SHP77 treated with DMSO at 0.1 percent for 48 hours (cell line): ENCODE data around the gene CYB561.

Source experiments
- DNase-seq: peaks from one replicate; lab custom pipeline; 2025; lab: John Stamatoyannopoulos, UW

CYB561 gene

DNA sequence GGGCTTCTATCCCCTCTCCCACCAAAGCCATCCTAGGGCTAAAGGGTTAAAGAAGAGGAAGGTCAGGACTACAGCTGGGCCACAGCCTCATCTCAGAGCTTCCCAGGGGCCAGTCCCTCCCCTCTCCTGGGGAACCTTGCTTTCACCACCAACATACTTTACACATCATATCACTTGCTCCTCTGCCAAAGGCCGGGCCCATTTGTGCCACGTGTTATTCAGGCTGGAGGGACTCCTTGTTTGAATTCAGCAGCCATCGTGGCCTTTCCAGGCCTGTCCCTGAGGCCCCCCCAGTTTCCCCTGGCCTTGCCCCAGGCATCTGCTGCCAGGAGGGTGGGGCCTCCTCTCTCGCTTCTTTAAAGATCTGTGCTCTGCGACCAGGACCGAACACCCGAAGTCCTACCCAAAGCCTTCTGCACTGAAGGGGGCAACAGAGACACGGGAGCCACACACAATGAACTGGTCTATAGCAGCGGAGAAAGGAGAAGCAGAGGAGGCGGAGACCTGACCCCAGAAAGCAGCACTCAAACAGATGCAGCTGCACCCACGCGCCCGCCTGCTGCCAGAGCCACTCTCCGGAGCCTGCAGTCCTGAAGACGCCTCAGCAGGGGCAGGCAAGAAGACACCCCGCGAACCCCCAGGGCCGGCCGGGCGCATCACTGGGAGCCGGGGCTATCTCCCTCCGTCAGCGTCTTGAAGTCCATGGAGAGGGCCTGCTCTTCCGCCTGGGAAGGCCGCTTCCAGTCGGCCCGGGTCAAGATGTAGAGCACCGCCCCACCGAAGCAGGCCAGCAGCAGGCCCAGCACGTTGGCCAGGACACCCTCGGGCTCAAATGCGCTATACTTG is 12.1 kb downstream of the CYB561 start:
- no peak for DNase-seq

DNA sequence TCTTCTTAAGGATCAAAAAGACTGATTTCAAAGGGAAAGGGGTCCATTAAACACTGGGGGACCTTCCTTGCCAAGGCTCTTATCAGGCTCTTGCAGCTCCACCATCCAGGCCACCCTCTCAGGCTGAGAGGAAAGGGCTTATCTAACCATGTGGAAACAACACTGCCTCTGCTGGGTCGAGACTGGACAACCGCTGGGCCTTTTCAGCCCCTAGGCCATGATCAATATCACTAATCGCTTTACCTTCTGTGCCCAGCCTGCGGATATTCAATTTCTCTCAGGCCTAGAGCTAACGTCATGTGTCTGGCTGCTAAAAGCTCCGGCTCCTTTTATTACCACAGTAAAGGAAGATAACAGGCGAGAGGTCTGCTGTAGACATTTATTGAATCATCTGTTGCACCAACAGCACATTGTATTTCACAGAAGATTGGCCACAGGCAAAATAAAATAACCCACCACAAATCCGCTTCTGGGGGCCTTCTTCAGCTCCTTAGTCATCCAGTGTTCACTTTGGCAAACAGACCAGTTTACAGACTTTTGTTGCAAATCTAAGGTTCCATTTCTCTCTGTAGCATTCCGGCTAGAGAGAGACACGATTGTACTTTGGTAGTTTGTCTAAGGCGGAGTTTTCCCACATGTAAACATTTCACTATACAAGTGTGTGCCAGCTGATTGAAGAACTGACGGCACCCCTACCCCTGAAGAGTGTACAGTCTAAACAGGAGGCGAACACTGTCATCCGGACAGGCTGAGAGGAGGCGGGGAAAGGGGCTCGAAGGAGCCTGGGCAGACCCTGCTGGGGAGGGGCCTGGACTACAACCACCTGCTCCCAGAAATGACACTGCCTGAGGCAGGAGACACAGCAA is 13.9 kb downstream of the CYB561 start:
- no peak for DNase-seq

DNA sequence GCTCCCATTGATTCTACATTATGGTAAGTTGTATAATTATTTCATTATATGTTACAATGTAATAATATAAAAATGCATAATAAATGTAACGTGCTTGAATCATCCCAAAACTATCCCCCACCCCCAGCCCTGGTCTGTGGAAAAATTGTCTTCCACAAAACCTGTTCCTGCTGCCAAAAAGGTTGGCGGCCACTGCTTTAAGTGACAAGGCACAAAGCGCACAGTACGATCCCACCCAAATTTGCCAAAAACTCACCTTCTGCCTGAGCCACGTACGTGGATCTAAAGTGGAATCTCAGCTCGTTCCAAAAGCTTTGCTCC is 14.5 kb downstream of the CYB561 start:
- DNase-seq, result no peak

DNA sequence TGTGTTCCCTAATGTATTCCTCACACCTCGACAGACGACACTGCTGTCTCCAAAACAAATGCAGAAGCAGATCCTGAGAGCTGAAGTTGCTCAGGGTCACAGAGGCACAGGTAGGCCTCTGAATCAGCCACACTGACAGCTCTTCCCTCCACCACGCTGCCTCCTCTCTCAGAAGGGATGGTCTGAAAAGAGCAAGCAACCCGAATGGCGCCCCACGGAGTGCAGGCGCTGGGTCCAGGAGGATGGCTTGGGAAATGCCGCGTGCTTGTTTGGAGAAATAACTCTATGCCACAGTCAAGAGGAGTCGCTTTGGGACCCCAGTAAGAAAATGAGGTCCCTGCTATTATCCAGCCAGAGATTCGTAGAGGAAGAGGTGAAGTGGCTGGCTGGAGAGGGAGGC is 15.9 kb downstream of the CYB561 start:
- no peak for DNase-seq

DNA sequence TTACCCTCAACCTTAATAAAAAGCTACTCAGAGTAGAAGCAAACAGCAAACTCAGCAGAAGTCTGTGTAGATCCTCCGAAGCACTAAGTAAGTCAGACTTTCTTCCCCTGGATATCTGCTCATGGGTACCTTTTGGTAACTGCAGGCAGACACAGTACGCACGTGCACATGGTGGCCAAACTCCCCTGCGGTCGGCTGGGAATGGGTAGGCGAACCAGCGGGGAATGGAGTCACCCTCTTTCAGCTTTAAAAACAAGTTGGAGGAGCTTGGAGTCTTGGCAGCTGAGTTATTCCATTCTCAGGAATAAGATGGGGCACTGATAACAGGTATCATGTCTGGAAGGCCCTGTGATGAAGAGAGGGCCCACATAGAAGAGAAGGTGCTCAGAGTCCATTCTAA is 16.3 kb downstream of the CYB561 start:
- no peak for DNase-seq

DNA sequence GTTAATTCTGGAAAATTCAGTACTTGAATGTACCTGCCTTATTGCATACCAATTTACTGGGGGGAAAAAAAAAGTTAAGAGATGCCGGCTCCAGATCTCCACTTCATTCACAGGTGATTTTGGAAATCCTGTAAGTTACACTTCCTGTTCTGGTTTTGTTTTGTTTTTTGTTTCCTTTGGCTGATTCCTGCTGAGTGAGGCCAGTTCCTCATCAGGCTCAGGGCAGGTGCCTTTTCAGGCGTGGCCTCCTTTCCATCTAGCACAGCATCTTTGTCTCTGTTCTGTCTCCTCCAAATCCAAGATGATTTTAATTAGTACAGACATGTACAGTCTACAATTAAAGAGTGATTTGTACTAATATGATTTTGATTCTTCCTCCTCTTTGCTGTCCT is 19.2 kb downstream of the CYB561 start:
- DNase-seq, result no peak

DNA sequence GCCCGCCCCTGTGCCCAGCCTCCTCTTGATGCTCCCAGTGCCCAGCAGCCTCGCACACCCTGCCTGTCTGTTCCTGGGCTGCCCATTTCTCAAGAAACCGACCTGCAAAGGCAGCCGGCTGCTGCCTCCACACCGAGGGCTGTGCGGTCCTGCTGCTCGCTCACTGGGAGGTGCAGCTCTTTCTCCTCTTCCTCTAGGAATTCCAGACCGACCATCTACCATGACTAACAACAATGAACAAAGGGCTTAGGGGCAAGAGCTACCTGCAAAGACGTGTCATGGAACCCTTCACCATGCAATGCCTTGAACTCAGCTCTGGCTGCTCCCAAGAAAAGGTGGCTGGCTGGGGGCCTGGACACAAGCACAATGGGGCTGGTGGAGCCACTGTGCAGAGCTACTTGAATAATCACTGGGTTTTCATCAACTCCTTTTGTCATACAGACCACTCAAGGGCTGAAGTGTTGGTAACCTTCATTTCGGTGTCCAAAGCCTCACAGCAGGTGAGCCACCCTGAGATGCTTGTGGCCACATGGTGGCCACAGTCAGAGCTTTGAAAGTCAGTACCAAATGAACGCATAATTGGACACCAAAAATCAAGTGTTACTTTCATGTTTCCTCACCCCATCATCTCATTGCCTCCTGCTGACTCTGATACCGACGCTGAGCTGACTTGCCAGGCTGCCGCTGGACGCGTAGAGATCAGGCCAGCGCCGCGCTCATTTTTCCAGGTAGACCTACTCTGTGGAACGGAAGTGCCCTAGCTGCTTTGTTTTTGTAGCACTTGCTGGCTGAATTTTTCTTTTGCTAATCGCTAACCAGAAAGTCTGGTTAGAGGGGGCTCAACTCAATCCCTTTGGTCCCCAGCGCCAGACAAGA is 19.8 kb downstream of the CYB561 start:
- no peak for DNase-seq

DNA sequence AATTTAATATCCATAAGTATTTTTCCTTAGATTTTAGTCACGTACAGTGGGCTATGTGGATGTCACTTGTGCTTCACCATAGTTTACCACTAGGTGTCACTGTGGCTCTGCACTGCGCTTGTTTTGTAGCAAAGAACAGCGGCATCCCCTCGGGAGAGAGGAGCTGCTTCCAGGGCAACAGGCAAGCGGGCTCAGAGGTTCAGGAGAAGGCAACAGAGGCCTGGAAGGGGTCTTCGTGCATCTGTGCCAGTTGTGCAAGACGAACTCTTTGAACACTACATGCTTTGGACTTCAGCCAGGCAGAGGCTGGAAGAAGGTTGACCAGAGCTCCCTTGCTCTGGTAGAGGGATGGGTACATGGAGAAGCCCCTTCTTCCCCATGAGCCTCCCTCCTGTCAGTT is 20.6 kb downstream of the CYB561 start:
- DNase-seq, result peak; percentile 32

DNA sequence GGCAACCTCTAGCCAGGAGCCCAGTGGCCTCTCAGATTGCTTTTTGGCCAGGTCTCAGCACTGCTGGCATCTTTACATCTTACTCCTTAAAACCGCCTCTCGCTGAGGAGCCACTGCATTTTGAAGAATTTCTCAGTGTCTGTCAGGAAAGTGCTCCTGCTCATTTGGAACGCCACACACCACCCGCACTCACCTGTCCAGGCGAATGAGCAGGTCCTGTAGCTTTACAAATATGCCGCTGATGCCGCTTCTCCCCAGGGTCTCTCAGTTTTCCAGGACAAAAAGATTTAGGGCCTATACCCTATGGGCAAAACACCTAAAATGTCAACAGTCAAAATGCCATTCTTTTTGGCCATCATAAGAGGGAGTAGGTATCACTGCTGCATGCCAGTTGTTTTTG is 22.1 kb downstream of the CYB561 start:
- no peak for DNase-seq

DNA sequence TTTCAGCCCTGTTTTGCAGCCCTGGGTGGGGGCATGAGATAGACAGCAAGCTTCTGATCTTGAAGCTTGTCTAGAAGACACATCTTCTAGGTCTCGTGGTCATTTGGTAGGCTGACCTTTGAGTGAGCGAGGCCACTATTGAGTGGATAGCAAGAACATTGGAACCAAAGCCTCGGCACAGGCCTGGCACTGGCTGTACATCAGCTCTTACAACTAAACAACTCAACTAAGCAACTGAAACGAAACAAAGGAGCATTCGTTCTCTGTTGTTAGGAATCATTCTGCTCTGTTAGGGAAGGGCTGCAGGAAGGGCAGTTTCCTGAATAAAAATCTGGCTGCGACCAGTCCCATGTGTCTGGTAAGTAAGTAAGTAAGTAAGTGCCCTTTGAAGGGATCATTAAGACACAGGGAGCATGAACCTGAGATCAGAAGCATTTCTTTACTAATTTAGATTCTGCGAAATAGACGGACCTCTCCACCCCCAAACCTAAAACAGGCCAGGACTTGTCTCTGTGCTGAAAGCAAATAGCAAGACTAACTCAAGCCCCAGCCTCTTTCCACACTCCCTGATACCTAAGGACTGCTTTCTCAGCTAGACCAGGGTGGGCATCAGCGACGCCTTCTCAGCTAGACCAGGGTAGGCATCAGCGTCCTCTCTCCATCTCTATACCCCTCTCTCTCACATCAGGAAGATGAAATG is 22.7 kb downstream of the CYB561 start:
- no peak for DNase-seq

DNA sequence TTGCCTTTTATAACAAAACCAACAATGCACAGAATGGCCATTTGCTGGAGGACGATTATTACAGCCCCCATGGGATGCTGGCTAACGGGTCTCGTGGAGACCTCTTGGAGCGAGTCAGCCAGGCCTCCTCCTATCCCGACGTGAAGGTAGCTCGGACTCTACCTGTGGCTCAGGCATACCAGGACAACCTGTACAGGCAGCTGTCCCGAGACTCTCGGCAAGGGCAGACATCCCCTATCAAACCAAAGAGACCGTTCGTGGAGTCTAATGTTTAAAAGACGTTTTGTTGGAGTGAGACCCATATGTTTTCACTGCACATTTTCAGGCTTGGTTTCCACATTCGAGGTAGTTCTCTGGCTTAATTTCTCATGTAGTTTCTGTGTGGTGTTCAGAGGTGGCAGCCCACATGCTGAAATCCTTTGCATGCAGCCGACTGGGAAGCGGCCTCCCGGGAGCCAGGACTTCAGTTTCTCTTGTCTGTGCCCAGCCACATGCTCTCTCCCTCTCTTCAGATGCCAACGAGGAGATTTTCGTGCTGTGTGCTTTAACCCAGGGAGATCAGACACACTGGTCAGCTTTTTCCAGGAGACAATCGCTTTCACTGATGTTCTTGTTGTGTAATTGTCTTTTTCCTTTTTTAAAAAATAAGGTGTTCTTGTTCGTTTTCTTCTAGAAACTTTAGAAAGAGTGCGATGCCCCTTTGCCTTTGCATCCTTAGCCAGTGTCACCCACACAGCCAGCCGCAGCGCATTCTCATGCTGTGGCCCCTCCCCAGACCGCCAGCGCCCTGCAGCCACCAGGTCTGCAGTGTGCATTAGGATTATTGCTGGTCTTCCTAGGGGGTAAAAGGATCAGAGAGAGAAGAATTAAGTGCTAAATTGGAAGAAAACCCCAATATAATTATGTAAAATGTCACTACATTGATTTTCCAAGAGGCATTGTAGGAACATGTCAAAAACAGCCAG is 24.1 kb downstream of the CYB561 start:
- DNase-seq, result no peak

DNA sequence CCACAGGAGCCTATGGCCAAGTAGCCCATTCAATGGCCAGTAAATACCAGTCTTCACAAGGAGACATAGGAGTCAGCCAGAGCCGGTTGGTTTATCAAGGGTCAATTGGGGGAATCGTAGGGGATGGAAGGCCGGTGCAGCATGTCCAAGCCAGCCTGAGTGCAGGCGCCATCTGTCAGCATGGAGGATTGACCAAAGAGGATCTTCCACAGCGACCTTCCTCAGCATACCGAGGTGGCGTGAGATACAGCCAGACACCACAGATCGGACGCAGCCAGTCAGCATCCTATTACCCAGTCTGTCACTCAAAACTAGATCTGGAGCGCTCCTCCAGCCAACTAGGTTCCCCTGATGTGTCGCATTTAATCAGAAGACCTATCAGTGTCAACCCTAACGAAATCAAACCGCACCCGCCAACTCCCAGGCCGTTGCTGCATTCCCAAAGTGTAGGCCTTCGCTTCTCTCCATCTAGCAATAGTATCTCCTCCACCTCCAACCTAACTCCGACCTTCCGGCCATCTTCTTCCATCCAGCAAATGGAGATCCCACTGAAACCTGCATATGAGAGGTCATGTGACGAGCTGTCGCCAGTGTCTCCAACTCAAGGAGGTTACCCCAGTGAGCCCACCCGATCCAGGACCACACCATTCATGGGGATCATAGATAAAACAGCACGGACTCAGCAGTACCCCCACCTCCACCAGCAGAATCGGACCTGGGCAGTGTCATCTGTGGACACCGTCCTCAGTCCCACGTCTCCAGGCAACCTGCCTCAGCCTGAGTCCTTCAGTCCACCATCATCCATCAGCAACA is 25.0 kb downstream of the CYB561 start:
- DNase-seq, result no peak

DNA sequence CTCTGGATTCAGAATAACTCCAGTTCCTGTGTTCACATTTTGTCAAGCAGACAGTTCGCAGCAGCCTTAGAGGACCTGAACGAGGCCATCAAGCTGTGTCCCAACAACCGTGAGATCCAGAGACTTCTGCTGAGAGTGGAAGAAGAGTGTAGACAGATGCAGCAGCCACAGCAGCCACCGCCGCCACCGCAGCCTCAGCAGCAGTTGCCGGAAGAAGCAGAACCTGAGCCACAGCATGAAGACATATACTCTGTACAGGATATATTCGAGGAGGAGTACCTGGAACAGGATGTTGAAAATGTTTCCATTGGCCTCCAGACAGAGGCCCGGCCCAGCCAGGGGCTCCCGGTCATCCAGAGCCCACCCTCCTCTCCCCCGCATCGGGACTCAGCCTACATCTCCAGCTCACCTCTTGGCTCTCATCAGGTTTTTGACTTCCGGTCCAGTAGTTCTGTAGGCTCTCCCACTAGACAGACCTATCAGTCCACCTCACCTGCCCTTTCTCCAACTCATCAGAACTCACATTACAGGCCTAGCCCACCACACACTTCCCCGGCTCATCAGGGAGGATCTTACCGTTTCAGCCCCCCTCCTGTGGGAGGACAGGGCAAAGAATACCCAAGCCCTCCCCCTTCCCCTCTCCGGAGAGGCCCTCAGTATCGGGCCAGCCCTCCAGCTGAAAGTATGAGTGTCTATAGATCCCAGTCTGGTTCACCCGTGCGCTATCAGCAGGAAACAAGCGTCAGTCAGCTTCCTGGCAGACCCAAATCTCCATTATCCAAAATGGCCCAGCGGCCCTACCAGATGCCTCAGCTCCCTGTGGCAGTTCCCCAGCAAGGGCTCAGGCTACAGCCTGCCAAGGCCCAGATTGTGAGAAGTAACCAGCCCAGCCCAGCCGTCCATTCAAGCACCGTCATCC is 25.9 kb downstream of the CYB561 start:
- DNase-seq, result no peak

DNA sequence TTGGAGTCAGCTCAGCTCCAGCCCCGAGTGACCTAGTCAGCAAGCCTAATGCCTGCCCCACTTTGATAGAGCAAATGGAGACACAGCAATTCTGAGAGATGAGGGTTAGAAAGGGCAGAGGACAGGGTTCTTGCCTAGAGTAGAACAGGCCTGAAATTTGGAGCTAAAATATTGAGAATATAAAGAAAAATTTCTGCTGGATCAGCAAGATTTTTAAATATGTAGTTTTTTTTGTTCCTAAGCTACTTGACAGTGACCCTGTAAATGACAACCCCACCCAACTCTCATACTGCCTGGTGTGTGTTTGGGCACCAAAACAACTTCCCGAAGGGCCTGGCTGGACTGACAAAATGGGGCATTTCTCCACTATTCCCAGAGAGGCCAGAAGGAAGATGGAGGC is 26.7 kb downstream of the CYB561 start:
- no peak for DNase-seq

DNA sequence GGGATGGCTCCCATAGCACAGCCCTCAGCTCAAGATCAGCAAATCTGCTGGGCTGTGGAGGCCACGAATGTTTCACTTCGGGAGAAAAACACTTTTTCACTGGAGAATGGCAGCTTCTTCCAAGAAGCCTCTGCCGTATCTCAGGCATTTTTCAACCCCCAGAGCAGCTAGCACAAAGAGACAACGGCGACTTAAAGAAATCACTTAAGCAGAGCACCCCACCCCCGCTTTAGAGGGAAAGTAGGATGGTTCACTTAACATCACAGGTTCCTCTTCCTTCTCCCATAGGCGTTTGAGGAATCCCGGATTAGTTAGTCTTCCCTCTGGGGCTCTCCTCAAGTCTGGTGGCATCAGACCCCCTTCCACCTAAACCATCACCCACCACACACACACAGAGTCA is 27.6 kb downstream of the CYB561 start:
- no peak for DNase-seq

DNA sequence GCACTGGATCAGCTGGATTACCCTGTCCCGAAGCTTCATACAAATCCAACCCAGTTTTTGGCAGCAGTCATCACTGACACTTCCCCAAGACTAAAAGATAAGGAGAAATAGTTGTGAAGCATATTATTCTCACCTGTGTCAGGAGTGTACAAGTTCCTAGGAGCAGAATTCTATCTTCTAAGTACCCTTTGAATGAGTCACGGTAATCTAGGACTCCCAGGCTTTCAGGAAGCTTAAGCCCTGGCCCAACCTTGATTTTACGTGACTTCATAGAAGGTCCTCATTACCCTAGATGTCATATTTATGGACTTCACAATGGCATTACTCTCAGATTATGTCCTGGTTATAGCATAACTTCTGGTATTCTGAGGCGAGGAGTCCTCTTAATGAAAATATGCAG is 31.9 kb downstream of the CYB561 start:
- DNase-seq, result no peak

DNA sequence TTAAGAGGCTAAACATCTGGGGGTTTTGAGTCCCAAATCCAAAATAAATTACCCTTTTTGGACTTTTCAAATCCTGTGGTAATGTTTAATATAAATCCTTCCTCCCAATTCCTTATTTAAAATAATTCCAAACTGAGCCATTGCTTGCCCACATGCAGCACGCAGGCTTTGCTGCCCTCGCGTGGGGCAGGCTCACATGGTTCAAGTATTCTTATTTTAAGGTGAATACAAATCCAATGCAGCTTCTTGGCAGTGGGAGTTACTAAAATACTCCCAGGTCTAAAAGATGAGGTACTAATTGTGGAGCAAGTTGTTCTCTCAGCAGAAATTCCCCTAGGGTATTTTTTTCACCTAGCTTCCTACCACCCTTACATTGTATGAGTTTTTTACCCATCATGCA is 33.0 kb downstream of the CYB561 start:
- no peak for DNase-seq

DNA sequence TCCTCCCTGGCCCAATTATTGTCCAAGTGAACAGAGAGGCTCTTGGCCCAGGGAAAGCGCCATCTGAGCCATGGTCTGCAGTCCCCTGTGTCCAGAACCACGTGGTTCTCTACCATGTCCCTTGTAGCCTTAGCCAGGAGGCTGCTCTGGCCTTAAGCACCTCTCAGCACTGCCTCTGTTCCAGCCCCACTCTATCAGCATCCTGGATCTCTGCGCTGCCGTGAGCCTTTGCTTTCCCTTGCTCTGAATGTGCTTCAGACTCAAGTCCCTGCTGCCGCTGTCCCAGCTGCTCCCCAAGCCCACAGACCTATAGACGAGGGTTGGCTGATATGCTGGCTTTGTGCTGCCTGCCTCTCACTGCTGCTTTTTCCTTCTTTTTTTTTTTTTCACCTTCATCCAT is 33.9 kb downstream of the CYB561 start:
- DNase-seq, result no peak
